ENCODE results near the gene DNAJB12.
"Not testable (repeated sequence)": the region's sequence is repeated elsewhere in the genome, so short reads cannot be mapped to it uniquely, and the experiment has no call there.

The DNAJB12 gene

GRCh38 chr10:72354356-72355213, at the start of gene DNAJB12:
Gene DNAJB12 (minus strand): TSS chr10:72354919. CDS start chr10:72354897, 22 bp downstream.
- Histone ChIP-seq H3K4me1 (ENCODE audit: insufficient read depth, low read length) (peaks cover 29% of the 10 kb centered on the region), H3K27me3 (ENCODE audit: control insufficient read depth in 1 of 2, insufficient read depth in 2 of 2, low read length in 2 of 2) (no peaks in the 10 kb centered on the region), H3K9ac (ENCODE audit: low read length) (peak within 1 kb of the TSS; percentile 92), H3K36me3 (ENCODE audit: insufficient read depth, low read length) (peaks cover 10% of the 10 kb centered on the region), H3K27ac (ENCODE audit: low read depth, low read length) (peak within 1 kb of the TSS; percentile 90), H3K4me3 (ENCODE audit: low read depth in 1 of 2, low read length in 2 of 2) (peak within 1 kb of the TSS; percentile 94), H3K9me3 (ENCODE audit: low read length) (no peaks in the 10 kb centered on the region)

- not testable (repeated sequence) for H3K27ac ChIP-seq (ENCODE audit: low read depth, low read length); H3K4me3 ChIP-seq (ENCODE audit: low read depth in 1 of 2, low read length in 2 of 2); H3K36me3 ChIP-seq (ENCODE audit: insufficient read depth, low read length); H3K27me3 ChIP-seq (ENCODE audit: control insufficient read depth in 1 of 2, insufficient read depth in 2 of 2, low read length in 2 of 2); H3K9me3 ChIP-seq (ENCODE audit: low read length); H3K9ac ChIP-seq (ENCODE audit: low read length); H3K4me1 ChIP-seq (ENCODE audit: insufficient read depth, low read length)
Observed at GRCh38 chr10:72395581-72395980, 40.9 kb upstream of the DNAJB12 start.

- H3K4me3 ChIP-seq (ENCODE audit: low read depth in 1 of 2, low read length in 2 of 2), result no peak overlapping the region
- no peaks in the 10 kb centered on the region for H3K9me3 ChIP-seq (ENCODE audit: low read length)
- H3K36me3 ChIP-seq (ENCODE audit: insufficient read depth, low read length), result no peaks in the 10 kb centered on the region
- H3K9ac ChIP-seq (ENCODE audit: low read length), result no peak overlapping the region
- H3K4me1 ChIP-seq (ENCODE audit: insufficient read depth, low read length), result no peaks in the 10 kb centered on the region
- no peaks in the 10 kb centered on the region for H3K27me3 ChIP-seq (ENCODE audit: control insufficient read depth in 1 of 2, insufficient read depth in 2 of 2, low read length in 2 of 2)
- no peak overlapping the region for H3K27ac ChIP-seq (ENCODE audit: low read depth, low read length)
Observed at GRCh38 chr10:72392571-72392970, 37.9 kb upstream of the DNAJB12 start.

GRCh38 chr10:72390764-72391163, 36.0 kb upstream of the DNAJB12 start:
- no peak overlapping the region for H3K4me3 ChIP-seq (ENCODE audit: low read depth in 1 of 2, low read length in 2 of 2)
- H3K9ac ChIP-seq (ENCODE audit: low read length), result no peak overlapping the region
- no peaks in the 10 kb centered on the region for H3K9me3 ChIP-seq (ENCODE audit: low read length)
- no peaks in the 10 kb centered on the region for H3K36me3 ChIP-seq (ENCODE audit: insufficient read depth, low read length)
- H3K27me3 ChIP-seq (ENCODE audit: control insufficient read depth in 1 of 2, insufficient read depth in 2 of 2, low read length in 2 of 2), result no peaks in the 10 kb centered on the region
- no peaks in the 10 kb centered on the region for H3K4me1 ChIP-seq (ENCODE audit: insufficient read depth, low read length)
- no peak overlapping the region for H3K27ac ChIP-seq (ENCODE audit: low read depth, low read length)

- Histone ChIP-seq H3K4me1 (ENCODE audit: insufficient read depth, low read length) (no peaks in the 10 kb centered on the region), H3K27me3 (ENCODE audit: control insufficient read depth in 1 of 2, insufficient read depth in 2 of 2, low read length in 2 of 2) (no peaks in the 10 kb centered on the region), H3K9ac (ENCODE audit: low read length) (no peak overlapping the region)
Observed at GRCh38 chr10:72389716-72390115, 35.0 kb upstream of the DNAJB12 start.

GRCh38 chr10:72389014-72389413, 34.3 kb upstream of the DNAJB12 start:
- Histone ChIP-seq H3K27me3 (ENCODE audit: control insufficient read depth in 1 of 2, insufficient read depth in 2 of 2, low read length in 2 of 2) (no peaks in the 10 kb centered on the region), H3K9ac (ENCODE audit: low read length) (no peak overlapping the region), H3K36me3 (ENCODE audit: insufficient read depth, low read length) (no peaks in the 10 kb centered on the region), H3K27ac (ENCODE audit: low read depth, low read length) (no peak overlapping the region), H3K9me3 (ENCODE audit: low read length) (no peaks in the 10 kb centered on the region), H3K4me1 (ENCODE audit: insufficient read depth, low read length) (no peaks in the 10 kb centered on the region), H3K4me3 (ENCODE audit: low read depth in 1 of 2, low read length in 2 of 2) (no peak overlapping the region)

More at GRCh38 chr10:72389716-72390115, 35.0 kb upstream of the DNAJB12 start:
- Histone ChIP-seq H3K36me3 (ENCODE audit: insufficient read depth, low read length) (no peaks in the 10 kb centered on the region), H3K4me3 (ENCODE audit: low read depth in 1 of 2, low read length in 2 of 2) (no peak overlapping the region), H3K9me3 (ENCODE audit: low read length) (no peaks in the 10 kb centered on the region), H3K27ac (ENCODE audit: low read depth, low read length) (no peak overlapping the region)

GRCh38 chr10:72388062-72388461, 33.3 kb upstream of the DNAJB12 start:
- Histone ChIP-seq H3K27ac (ENCODE audit: low read depth, low read length) (no peak overlapping the region), H3K4me1 (ENCODE audit: insufficient read depth, low read length) (no peaks in the 10 kb centered on the region), H3K9ac (ENCODE audit: low read length) (no peak overlapping the region), H3K9me3 (ENCODE audit: low read length) (no peaks in the 10 kb centered on the region), H3K4me3 (ENCODE audit: low read depth in 1 of 2, low read length in 2 of 2) (no peak overlapping the region), H3K27me3 (ENCODE audit: control insufficient read depth in 1 of 2, insufficient read depth in 2 of 2, low read length in 2 of 2) (no peaks in the 10 kb centered on the region), H3K36me3 (ENCODE audit: insufficient read depth, low read length) (no peaks in the 10 kb centered on the region)

GRCh38 chr10:72386916-72387586, 32.3 kb upstream of the DNAJB12 start:
- Histone ChIP-seq H3K9ac (ENCODE audit: low read length) (no peak overlapping the region), H3K36me3 (ENCODE audit: insufficient read depth, low read length) (no peaks in the 10 kb centered on the region), H3K27me3 (ENCODE audit: control insufficient read depth in 1 of 2, insufficient read depth in 2 of 2, low read length in 2 of 2) (no peaks in the 10 kb centered on the region), H3K4me3 (ENCODE audit: low read depth in 1 of 2, low read length in 2 of 2) (no peak overlapping the region), H3K9me3 (ENCODE audit: low read length) (no peaks in the 10 kb centered on the region), H3K27ac (ENCODE audit: low read depth, low read length) (no peak overlapping the region), H3K4me1 (ENCODE audit: insufficient read depth, low read length) (no peaks in the 10 kb centered on the region)

GRCh38 chr10:72385724-72386123, 31.0 kb upstream of the DNAJB12 start:
- H3K27ac ChIP-seq (ENCODE audit: low read depth, low read length), result no peak overlapping the region
- no peaks in the 10 kb centered on the region for H3K4me1 ChIP-seq (ENCODE audit: insufficient read depth, low read length)
- H3K9ac ChIP-seq (ENCODE audit: low read length), result no peak overlapping the region

GRCh38 chr10:72384982-72385381, 30.3 kb upstream of the DNAJB12 start:
- H3K4me1 ChIP-seq (ENCODE audit: insufficient read depth, low read length); H3K9me3 ChIP-seq (ENCODE audit: low read length); H3K27ac ChIP-seq (ENCODE audit: low read depth, low read length); H3K27me3 ChIP-seq (ENCODE audit: control insufficient read depth in 1 of 2, insufficient read depth in 2 of 2, low read length in 2 of 2); H3K9ac ChIP-seq (ENCODE audit: low read length); H3K4me3 ChIP-seq (ENCODE audit: low read depth in 1 of 2, low read length in 2 of 2); H3K36me3 ChIP-seq (ENCODE audit: insufficient read depth, low read length): not testable (repeated sequence)

More at GRCh38 chr10:72385724-72386123, 31.0 kb upstream of the DNAJB12 start:
- H3K36me3 ChIP-seq (ENCODE audit: insufficient read depth, low read length), result no peaks in the 10 kb centered on the region
- H3K27me3 ChIP-seq (ENCODE audit: control insufficient read depth in 1 of 2, insufficient read depth in 2 of 2, low read length in 2 of 2), result no peaks in the 10 kb centered on the region
- no peak overlapping the region for H3K4me3 ChIP-seq (ENCODE audit: low read depth in 1 of 2, low read length in 2 of 2)
- no peaks in the 10 kb centered on the region for H3K9me3 ChIP-seq (ENCODE audit: low read length)

- H3K4me1 ChIP-seq (ENCODE audit: insufficient read depth, low read length), result no peaks in the 10 kb centered on the region
- no peak overlapping the region for H3K9ac ChIP-seq (ENCODE audit: low read length)
- H3K9me3 ChIP-seq (ENCODE audit: low read length), result no peaks in the 10 kb centered on the region
- H3K27ac ChIP-seq (ENCODE audit: low read depth, low read length), result no peak overlapping the region
- H3K27me3 ChIP-seq (ENCODE audit: control insufficient read depth in 1 of 2, insufficient read depth in 2 of 2, low read length in 2 of 2), result no peaks in the 10 kb centered on the region
- no peak overlapping the region for H3K4me3 ChIP-seq (ENCODE audit: low read depth in 1 of 2, low read length in 2 of 2)
- peaks cover 8% of the 10 kb centered on the region for H3K36me3 ChIP-seq (ENCODE audit: insufficient read depth, low read length)
Observed at GRCh38 chr10:72379776-72380175, 25.1 kb upstream of the DNAJB12 start.

Measured in muscle layer of colon (tissue), 2 donors.